Smooth muscle cell (in vitro differentiated cells): ENCODE results near the gene QRICH1. TPM values are rescaled to one million over a fixed set of nuclear protein-coding genes. Genes with fewer than 3 reads are reported as not detected.

Experiments
- DNase-seq: peaks from one replicate; lab custom pipeline; 2025; ENCODE audit not compliant: unreplicated experiment; lab: John Stamatoyannopoulos, UW
- H2AFZ ChIP-seq: fragments of 200-600 bp; sonication (generic); 2 replicates; pipeline ENCODE4 v1.6.0; 2016; ENCODE audit warnings: antibody characterized with exemption, low read depth, mild to moderate bottlenecking
- H3F3A ChIP-seq: fragments of 200-600 bp; sonication (generic); 2 replicates; pipeline ENCODE4 v1.6.0; 2017; ENCODE audit warnings: antibody characterized with exemption, low read depth
- H3K27ac ChIP-seq: fragments of 200-600 bp; sonication (generic); 2 replicates; pipeline ENCODE4 v1.5.1; 2016; ENCODE audit warnings: low read depth, mild to moderate bottlenecking
- H3K27me3 ChIP-seq: fragments of 200-600 bp; sonication (generic); 2 replicates; pipeline ENCODE4 v1.6.1; 2016; ENCODE audit warnings: low read depth, mild to moderate bottlenecking
- H3K36me3 ChIP-seq: fragments of 200-600 bp; sonication (generic); 2 replicates; pipeline ENCODE4 v1.5.1; 2016; ENCODE audit warnings: low read depth
- H3K4me1 ChIP-seq: fragments of 200-600 bp; sonication (generic); 2 replicates; pipeline ENCODE4 v1.5.1; 2016; ENCODE audit warnings: low read depth
- H3K4me2 ChIP-seq: fragments of 200-600 bp; sonication (generic); 2 replicates; pipeline ENCODE4 v1.6.0; 2016; ENCODE audit warnings: mild to moderate bottlenecking
- H3K4me3 ChIP-seq: fragments of 200-600 bp; sonication (generic); 2 replicates; pipeline ENCODE4 v1.5.1; 2016; ENCODE audit warnings: mild to moderate bottlenecking
- H3K79me2 ChIP-seq: fragments of 200-600 bp; sonication (generic); 2 replicates; pipeline ENCODE4 v1.6.0; 2016; ENCODE audit warnings: low read depth, mild to moderate bottlenecking
- H3K9ac ChIP-seq: fragments of 200-600 bp; sonication (generic); 2 replicates; pipeline ENCODE4 v1.6.0; 2016; ENCODE audit warnings: low read depth
- H3K9me3 ChIP-seq: fragments of 200-600 bp; sonication (generic); replicated peaks from 2 replicates; pipeline ENCODE4 v1.5.1; 2016; ENCODE audit warnings: low read depth
- H4K20me1 ChIP-seq: fragments of 200-600 bp; sonication (generic); 2 replicates; pipeline ENCODE4 v1.6.0; 2016; ENCODE audit warnings: low read depth
- CTCF ChIP-seq: fragments of 200-600 bp; sonication (generic); IDR thresholded peaks from 2 replicates; pipeline ENCODE4 v1.5.1; 2017; ENCODE audit warnings: borderline replicate concordance, mild to moderate bottlenecking, antibody characterized with exemption; ENCODE audit not compliant: insufficient read depth, poor library complexity, severe bottlenecking
- WGBS: methylation state at CpG from one replicate; pipeline ENCODE4 v1.1.7; 2016; ENCODE audit warnings: low lambda C conversion rate; 5-methylcytosine and 5-hydroxymethylcytosine counted together
- polyA plus RNA-seq: library from polyadenylated mRNA; unstranded; fragments of >200 nt; fragmentation: Nextera tagmentation; extraction: Ambion mirVana; gene quantifications from 2 replicates; pipeline ENCODE4 v1.2.1, GENCODE V29; 2016
- total RNA-seq: library from RNA; depleted of rRNA; stranded (reverse); fragments of >200 nt; gene quantifications from 2 replicates; pipeline ENCODE4 v1.2.3, GENCODE V29; 2014

Gene QRICH1
- total and polyA plus RNA-seq, 2 experiments from 2014 or later, result 38.2 to 62.0 TPM

GRCh38 chr3:49111347-49111746, 17.5 kb upstream of the QRICH1 start:
- no peaks in the 10 kb centered on the region for H4K20me1 ChIP-seq
- H3F3A ChIP-seq, result no peaks in the 10 kb centered on the region
- H3K79me2 ChIP-seq, result no peaks in the 10 kb centered on the region
- no peak for TF ChIP-seq CTCF
- 99% methylated on average over 6 of the region's 6 CpGs for WGBS
- no peaks in the 10 kb centered on the region for H3K9me3 ChIP-seq
- H3K36me3 ChIP-seq, result no peaks in the 10 kb centered on the region
- no peak overlapping the region for H2AFZ ChIP-seq
- H3K4me3 ChIP-seq, result no peak overlapping the region
- H3K9ac ChIP-seq, result no peak overlapping the region
- H3K27ac ChIP-seq, result no peak overlapping the region
- H3K27me3 ChIP-seq, result no peaks in the 10 kb centered on the region
- no peak for DNase-seq
- H3K4me1 ChIP-seq, result no peaks in the 10 kb centered on the region
- H3K4me2 ChIP-seq, result no peak overlapping the region

GRCh38 chr3:49110780-49111179, 16.9 kb upstream of the QRICH1 start:
- Histone ChIP-seq H3K9ac (no peak overlapping the region), H3K27me3 (no peaks in the 10 kb centered on the region), H3K4me1 (no peaks in the 10 kb centered on the region), H3K4me2 (no peak overlapping the region), H3K27ac (no peak overlapping the region), H3K9me3 (no peaks in the 10 kb centered on the region), H3K79me2 (no peaks in the 10 kb centered on the region), H3F3A (no peaks in the 10 kb centered on the region), H4K20me1 (no peaks in the 10 kb centered on the region), H3K36me3 (no peaks in the 10 kb centered on the region), H3K4me3 (no peak overlapping the region), H2AFZ (no peak overlapping the region)
- 97% methylated on average over 13 of the region's 13 CpGs for WGBS
- no peak for TF ChIP-seq CTCF
- DNase-seq, result no peak

GRCh38 chr3:49108346-49108745, 14.5 kb upstream of the QRICH1 start:
- no peak for TF ChIP-seq CTCF
- 93% methylated on average over 14 of the region's 14 CpGs for WGBS
- no peak overlapping the region for H3K27ac ChIP-seq
- H3K4me3 ChIP-seq, result no peak overlapping the region
- H3F3A ChIP-seq, result no peaks in the 10 kb centered on the region
- H3K27me3 ChIP-seq, result no peaks in the 10 kb centered on the region
- no peak for DNase-seq
- no peak overlapping the region for H3K4me2 ChIP-seq
- no peaks in the 10 kb centered on the region for H3K9me3 ChIP-seq
- H2AFZ ChIP-seq, result no peak overlapping the region
- peaks cover 12% of the 10 kb centered on the region for H3K79me2 ChIP-seq
- no peaks in the 10 kb centered on the region for H3K36me3 ChIP-seq
- no peak overlapping the region for H3K9ac ChIP-seq
- H3K4me1 ChIP-seq, result peaks cover 11% of the 10 kb centered on the region
- H4K20me1 ChIP-seq, result no peaks in the 10 kb centered on the region
